ENCODE measurements around the gene DNAJB9. TPM values are rescaled to one million over a fixed set of nuclear protein-coding genes. Genes with fewer than 3 reads are reported as not detected.

DNAJB9 gene
- total and polyA plus RNA-seq, 10 of the 15 experiments (the other 5 are each of a cell fraction or from before 2014, with no cell fraction given) = 4.5 to 20.9 (median 8.8) TPM

DNA sequence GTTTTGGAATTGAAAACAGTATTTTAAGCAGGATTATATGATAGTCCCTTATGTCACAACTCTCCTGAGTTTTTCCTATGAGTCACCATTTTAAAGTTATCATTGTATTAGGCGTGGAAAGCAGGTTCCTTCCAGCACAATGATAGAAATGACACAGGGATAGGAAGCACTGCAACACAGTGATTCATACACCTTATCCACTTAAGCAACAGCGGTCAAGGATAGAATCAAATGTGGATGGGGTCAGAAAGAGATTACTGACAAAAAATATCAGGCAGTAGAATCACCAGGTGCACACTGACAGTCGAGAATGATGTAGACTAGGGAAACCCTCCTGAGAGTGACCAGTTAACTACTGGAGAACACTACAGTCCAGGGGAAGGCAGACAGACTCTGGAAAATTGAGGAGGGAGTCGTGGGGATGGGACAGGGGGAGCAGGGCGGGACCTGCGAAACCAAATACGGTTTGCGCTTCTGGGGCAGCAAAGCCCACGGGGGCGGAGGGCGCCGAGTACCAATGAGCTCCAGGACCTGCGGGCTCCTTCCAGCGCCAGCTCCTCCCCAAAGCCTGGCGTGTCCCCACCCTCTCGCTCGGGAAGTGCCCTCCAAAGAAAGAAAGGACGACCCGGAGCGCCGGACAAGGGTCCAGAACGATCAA is 44.2 kb upstream of the DNAJB9 start (continued):
- TF ChIP-seq, protein P1, sequence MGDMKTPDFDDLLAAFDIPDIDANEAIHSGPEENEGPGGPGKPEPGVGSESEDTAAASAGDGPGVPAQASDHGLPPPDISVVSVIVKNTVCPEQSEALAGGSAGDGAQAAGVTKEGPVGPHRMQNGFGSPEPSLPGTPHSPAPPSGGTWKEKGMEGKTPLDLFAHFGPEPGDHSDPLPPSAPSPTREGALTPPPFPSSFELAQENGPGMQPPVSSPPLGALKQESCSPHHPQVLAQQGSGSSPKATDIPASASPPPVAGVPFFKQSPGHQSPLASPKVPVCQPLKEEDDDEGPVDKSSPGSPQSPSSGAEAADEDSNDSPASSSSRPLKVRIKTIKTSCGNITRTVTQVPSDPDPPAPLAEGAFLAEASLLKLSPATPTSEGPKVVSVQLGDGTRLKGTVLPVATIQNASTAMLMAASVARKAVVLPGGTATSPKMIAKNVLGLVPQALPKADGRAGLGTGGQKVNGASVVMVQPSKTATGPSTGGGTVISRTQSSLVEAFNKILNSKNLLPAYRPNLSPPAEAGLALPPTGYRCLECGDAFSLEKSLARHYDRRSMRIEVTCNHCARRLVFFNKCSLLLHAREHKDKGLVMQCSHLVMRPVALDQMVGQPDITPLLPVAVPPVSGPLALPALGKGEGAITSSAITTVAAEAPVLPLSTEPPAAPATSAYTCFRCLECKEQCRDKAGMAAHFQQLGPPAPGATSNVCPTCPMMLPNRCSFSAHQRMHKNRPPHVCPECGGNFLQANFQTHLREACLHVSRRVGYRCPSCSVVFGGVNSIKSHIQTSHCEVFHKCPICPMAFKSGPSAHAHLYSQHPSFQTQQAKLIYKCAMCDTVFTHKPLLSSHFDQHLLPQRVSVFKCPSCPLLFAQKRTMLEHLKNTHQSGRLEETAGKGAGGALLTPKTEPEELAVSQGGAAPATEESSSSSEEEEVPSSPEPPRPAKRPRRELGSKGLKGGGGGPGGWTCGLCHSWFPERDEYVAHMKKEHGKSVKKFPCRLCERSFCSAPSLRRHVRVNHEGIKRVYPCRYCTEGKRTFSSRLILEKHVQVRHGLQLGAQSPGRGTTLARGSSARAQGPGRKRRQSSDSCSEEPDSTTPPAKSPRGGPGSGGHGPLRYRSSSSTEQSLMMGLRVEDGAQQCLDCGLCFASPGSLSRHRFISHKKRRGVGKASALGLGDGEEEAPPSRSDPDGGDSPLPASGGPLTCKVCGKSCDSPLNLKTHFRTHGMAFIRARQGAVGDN (IDR thresholded peaks at IDR 0.05) = no peak
- TF ChIP-seq IKZF1 (conservative IDR thresholded peaks at IDR 0.05) = no peak
- 0 out of 2 replicates have a peak, but pooled peaks have one; percentile 44 for TF ChIP-seq SMARCA5 (IDR thresholded peaks at IDR 0.05)
- TF ChIP-seq TBL1XR1 (IDR thresholded peaks at IDR 0.05; ENCODE audit: low read depth, low read length) = no peak
- no peak for TF ChIP-seq SREBF1 (IDR thresholded peaks at IDR 0.05; ENCODE audit: low read length)
- TF ChIP-seq, protein P2, sequence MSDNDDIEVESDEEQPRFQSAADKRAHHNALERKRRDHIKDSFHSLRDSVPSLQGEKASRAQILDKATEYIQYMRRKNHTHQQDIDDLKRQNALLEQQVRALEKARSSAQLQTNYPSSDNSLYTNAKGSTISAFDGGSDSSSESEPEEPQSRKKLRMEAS (IDR thresholded peaks at IDR 0.05; ENCODE audit: low read depth, low read length) = peak; percentile 10
- TF ChIP-seq, protein P3, sequence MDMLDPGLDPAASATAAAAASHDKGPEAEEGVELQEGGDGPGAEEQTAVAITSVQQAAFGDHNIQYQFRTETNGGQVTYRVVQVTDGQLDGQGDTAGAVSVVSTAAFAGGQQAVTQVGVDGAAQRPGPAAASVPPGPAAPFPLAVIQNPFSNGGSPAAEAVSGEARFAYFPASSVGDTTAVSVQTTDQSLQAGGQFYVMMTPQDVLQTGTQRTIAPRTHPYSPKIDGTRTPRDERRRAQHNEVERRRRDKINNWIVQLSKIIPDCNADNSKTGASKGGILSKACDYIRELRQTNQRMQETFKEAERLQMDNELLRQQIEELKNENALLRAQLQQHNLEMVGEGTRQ (IDR thresholded peaks at IDR 0.05; ENCODE audit: borderline replicate concordance, low read depth, low read length) = no peak
- TF ChIP-seq NFXL1 (IDR thresholded peaks at IDR 0.05; ENCODE audit: borderline replicate concordance) = no peak
- TF ChIP-seq, protein P4, sequence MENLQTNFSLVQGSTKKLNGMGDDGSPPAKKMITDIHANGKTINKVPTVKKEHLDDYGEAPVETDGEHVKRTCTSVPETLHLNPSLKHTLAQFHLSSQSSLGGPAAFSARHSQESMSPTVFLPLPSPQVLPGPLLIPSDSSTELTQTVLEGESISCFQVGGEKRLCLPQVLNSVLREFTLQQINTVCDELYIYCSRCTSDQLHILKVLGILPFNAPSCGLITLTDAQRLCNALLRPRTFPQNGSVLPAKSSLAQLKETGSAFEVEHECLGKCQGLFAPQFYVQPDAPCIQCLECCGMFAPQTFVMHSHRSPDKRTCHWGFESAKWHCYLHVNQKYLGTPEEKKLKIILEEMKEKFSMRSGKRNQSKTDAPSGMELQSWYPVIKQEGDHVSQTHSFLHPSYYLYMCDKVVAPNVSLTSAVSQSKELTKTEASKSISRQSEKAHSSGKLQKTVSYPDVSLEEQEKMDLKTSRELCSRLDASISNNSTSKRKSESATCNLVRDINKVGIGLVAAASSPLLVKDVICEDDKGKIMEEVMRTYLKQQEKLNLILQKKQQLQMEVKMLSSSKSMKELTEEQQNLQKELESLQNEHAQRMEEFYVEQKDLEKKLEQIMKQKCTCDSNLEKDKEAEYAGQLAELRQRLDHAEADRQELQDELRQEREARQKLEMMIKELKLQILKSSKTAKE (IDR thresholded peaks at IDR 0.05; ENCODE audit: low read depth, poor library complexity, severe bottlenecking) = peak; percentile 43
- no peak for TF ChIP-seq KLF5 (IDR thresholded peaks at IDR 0.05; ENCODE audit: partially characterized antibody)
- TF ChIP-seq SMAD5 (IDR thresholded peaks at IDR 0.05; ENCODE audit: low read depth) = no peak
- no peak; the same call in 1 of the 2 replicates for TF ChIP-seq CBX5 (IDR thresholded peaks at IDR 0.05; ENCODE audit: low read depth)
- peak in 1 of 2 experiments; percentile 60; a peak in 1 of 3 replicates for TF ChIP-seq EGR1 (IDR thresholded peaks at IDR 0.05; ENCODE audit: borderline replicate concordance in 1 of 2, low read depth in 2 of 2, low read length in 2 of 2)
- TF ChIP-seq, protein P5, sequence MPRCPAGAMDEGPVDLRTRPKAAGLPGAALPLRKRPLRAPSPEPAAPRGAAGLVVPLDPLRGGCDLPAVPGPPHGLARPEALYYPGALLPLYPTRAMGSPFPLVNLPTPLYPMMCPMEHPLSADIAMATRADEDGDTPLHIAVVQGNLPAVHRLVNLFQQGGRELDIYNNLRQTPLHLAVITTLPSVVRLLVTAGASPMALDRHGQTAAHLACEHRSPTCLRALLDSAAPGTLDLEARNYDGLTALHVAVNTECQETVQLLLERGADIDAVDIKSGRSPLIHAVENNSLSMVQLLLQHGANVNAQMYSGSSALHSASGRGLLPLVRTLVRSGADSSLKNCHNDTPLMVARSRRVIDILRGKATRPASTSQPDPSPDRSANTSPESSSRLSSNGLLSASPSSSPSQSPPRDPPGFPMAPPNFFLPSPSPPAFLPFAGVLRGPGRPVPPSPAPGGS (IDR thresholded peaks at IDR 0.05; ENCODE audit: borderline replicate concordance, insufficient read depth, low read depth, low read length, poor library complexity, severe bottlenecking) = no peak
- TF ChIP-seq MTA2 (IDR thresholded peaks at IDR 0.05; ENCODE audit: low read depth) = peak; percentile 16; the same call in 1 of the 2 replicates
